Activated effector memory CD4-positive, alpha-beta T cell treated with Interleukin-2 at 50 U/mL for 16 hours (primary cell): ENCODE results near the gene LPAR4.
"Not testable (repeated sequence)": the region's sequence is repeated elsewhere in the genome, so short reads cannot be mapped to it uniquely, and the experiment has no call there.

Source experiments
- DNase-seq: peaks from one replicate; pipeline ENCODE4 v3.0.0-alpha.2; 2020

LPAR4 gene, protein sequence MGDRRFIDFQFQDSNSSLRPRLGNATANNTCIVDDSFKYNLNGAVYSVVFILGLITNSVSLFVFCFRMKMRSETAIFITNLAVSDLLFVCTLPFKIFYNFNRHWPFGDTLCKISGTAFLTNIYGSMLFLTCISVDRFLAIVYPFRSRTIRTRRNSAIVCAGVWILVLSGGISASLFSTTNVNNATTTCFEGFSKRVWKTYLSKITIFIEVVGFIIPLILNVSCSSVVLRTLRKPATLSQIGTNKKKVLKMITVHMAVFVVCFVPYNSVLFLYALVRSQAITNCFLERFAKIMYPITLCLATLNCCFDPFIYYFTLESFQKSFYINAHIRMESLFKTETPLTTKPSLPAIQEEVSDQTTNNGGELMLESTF

DNA sequence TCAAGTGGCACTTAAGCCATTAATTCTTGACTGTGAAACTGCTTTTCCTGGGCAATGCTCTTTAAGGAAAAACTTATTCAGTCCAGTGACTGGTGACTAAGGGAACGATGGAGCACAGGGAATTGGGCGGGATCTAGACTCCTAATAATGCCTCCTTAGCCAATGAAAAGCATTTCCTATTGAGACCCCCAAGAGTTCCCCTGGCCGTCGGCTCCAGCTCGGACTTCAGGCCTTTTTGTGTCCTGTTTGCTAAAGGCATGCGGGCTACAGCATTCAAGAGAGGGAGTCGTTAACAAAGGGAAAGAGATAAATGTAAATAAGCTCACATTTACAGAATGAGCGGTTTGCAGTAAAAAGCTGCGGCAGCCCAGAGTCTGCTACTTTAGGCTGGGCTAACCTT is at the start of gene LPAR4:
Gene LPAR4 (plus strand): TSS at position 232 of the 400 bp plus-strand sequence. CDS start 7,150 bp downstream, outside the sequence.
- DNase-seq, result no peak

DNA sequence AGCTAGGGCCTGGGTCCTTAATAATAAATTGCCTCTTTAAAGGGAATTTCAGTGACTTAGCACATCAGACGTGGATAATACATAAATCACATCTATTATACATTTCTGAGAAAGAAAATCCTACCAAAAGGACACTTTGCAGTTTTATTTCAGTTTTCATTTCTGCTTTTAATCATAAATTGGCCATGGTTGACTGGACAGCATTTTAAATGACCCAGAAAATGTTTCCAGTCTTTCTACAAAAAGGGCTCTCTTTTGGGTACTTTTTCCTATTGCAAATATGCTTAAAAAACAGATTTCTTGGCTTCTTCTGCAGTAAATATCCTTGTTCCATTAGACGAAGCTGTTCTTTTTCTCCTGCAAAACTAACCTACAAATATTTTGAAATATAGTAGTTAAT is 41.4 kb upstream of the LPAR4 start:
- no peak for DNase-seq

DNA sequence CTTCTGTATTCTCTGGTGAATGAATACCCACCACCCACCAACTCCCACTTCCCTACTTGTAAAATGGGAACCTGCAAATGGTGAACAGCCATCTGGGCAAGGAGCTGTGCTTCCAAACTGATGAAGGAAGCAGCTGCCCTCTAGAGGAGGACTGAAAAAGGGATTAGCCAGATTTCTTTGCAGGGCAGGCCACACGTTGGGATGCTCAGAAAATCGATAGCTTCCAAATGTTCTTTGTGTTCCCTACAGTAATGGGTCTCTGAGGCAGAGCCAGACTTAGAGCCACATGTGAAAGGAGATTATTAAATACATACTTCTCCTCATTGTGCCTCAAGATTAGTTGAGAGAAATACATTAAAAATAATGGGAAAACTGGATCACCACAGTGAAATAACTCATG is 39.3 kb upstream of the LPAR4 start:
- no peak for DNase-seq

DNA sequence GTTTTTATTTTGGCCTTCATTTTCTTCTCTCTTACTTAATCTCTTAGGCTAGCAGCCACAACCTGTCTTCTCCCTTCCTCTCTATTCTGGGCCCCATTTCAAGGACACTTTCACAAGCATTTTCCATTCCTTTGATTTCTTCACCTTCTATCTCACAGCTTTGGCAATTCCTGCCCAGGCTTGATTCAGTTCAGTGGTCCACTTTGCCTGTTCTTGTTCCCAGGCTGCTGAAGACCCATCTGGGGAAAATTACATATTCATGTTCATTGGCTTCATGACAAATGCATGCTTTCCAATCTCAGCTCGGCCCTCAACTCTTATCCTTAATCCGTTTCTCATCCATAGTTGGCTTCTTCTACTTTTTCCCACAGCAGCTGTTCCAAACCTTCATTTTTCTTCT is 38.7 kb upstream of the LPAR4 start:
- no peak for DNase-seq

DNA sequence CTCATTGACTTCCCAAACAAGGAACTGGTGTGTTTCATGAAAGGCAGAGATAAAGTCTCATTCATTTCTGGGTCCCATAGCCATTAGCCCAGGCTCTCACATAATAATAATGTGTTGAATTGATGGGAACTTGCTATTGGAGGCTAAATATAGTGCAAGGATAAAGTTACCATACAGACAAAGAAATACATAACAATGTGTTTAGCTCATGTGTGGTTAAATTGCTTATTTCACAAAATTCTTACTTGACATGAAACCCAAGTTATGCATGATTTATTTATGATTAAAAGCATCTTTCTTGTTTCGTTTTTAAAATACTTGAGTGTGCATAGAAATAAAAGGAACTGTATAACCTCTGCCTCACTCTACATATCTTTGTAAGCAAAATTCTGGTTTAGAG is 37.3 kb upstream of the LPAR4 start:
- DNase-seq, result no peak

DNA sequence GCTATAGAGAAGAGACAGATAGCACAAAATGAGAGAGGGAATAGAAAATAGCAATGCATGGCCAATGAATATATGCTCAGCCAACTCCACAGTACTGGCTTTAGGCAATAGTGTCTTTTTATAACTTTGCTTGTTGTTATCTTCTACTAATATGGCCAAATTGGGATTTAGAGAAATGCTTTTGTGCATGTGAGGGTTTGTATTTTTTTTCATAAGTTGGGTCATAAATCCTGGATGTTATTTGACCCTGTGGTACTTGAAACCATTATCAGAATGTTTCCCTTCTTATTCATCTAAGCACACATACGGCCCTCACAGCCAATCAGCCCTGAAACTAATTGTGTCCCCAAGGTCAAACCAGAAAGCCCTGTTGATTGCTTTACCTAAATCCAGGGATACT is 35.2 kb upstream of the LPAR4 start:
- no peak for DNase-seq

DNA sequence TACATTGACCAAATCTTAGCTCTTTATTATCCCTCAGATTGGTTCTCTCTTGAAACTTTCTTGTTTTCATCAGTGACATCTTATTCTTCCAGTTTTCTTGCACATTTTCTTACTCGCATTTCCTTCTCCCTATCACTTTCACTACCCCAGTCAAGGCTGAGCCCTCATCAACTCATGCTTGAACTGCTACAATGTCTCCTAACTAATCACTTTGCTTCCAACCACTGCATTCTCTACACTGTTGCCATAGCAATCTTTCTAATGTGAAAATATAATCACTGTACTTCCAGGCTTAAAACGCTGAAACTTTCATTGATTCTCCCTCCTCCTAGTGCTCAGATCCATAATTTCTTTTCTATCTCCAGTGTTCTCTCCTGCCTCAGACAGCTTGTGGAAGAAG is 22.2 kb upstream of the LPAR4 start:
- no peak for DNase-seq

DNA sequence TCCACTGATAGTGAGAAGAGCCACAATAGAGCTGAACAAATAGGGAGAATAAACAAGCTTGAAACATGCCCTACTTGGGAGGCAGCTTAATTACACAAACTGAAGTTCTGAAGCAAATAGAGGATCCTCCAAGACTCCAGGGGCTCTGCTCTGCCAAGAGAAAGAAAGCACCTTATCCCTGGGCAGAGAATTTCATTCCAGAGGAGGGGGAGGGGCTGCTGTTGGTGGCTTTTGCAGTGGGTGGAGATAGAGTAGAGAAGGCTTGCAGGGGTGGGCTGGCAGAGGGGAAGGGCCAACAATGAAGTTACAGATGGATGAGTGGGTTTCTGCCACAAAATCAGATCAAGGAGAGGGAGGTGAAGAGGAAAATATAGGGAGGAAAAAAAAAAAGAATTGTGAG is 1.0 kb upstream of the LPAR4 start:
- no peak for DNase-seq

DNA sequence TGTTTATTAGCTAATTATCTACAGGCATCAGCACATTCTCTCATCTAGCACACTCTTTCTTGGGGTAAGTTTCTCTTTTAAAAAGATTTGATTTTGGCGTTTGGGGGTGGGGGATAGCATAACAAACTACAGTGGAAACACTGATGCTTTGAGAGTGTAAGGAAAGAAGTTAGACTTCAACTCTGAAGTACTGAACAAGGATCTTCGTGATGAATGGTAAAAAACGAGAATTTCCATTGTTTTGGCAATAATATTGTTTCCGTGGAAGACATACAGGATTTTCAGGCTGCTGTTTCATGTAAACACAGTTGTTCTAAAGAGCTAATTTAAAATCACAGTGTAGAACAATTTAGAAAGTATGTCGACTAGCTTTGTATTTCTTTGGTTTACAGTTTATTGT is 451 bp downstream of the LPAR4 start:
- no peak for DNase-seq

DNA sequence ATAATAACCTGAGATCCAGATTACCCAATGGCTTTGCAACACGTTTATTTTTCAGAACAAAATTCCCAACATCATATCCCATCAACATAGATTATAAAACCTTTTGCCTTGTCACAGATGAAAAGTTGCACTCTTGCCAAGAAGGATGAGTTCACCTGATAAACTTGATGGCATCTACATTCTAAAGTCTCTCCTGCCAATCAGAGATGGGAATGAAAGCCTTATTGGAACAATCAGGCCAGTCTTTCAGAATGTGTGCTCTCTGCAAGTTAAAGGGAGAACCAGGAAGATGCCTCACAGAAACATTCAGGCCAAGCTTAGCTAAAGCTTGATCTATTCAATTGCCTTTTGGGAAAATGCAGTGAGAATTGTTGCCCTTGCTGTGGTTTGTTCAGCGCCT is 1.3 kb downstream of the LPAR4 start:
- no peak for DNase-seq

DNA sequence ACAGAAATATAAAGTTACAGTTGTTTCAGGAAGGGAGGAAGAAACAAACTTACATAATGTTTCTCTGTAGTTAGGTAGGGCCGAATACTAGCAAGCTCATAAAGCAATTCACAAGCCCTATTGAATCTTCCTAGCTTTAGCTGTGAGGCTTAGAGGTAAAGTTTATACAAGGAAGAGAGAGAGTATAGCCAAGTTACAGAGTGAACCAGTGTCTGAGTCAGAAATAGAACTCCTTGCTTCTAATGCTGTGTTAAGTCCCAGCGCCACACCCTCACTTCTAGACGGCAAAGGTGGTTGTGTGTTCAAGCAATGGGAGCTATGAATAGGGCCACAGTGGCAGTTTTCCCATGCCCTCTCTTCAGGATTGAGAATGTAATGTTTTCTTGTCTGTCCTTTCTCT is 6.1 kb downstream of the LPAR4 start:
- DNase-seq, result no peak

DNA sequence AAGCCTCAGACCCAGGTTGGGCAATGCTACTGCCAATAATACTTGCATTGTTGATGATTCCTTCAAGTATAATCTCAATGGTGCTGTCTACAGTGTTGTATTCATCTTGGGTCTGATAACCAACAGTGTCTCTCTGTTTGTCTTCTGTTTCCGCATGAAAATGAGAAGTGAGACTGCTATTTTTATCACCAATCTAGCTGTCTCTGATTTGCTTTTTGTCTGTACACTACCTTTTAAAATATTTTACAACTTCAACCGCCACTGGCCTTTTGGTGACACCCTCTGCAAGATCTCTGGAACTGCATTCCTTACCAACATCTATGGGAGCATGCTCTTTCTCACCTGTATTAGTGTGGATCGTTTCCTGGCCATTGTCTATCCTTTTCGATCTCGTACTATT is 7.4 kb downstream of the LPAR4 start:
- DNase-seq, result no peak

DNA sequence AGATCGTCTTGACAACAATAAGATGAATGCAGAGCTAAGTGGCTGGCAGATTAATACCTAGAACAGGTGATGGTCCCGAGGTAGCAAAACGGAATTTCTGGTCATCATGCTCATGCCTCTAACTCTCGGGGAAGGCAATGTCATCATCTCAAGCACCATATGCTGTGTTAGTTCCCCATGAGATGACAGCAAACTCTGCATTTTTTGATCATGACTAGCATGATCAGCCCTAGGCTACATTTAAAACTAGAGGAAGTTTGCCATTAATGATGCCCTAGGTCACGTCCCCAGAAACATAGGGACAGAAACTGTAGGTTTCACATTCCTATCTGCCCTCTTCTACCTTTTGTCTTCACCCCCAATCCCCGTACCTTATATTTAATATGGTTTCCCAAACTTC is 11.6 kb downstream of the LPAR4 start:
- DNase-seq, result no peak

DNA sequence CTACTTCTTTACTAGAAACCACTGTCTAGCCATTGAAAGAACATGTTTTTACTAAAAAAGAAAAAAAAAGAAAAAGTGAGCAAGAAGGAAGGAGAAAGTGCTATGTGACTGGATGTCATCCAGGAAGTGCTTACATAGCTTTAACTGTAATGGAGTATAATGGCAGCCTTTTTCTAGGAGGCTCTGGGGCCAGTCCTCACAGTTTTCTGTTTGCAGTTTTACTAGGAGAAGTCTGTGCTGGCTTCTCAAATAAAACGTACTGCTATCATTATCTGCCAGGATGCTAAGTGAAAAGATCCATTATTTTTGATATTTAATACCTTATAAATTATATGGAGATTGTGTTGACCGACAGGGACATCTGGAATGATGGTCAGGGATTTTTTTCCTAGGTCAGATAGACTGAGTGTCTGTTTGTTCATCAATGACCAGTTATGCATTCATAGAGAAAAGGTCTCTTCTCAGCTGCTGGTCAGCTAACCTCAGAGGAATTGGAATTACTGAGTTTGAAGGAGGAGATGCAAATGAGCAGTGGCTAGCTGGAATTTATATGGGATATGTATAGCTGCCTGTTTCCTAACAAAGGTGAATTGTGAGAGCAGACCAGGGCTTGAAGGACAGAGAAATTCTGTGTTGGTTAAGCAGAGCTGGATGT is 21.7 kb downstream of the LPAR4 start:
- DNase-seq, result no peak

DNA sequence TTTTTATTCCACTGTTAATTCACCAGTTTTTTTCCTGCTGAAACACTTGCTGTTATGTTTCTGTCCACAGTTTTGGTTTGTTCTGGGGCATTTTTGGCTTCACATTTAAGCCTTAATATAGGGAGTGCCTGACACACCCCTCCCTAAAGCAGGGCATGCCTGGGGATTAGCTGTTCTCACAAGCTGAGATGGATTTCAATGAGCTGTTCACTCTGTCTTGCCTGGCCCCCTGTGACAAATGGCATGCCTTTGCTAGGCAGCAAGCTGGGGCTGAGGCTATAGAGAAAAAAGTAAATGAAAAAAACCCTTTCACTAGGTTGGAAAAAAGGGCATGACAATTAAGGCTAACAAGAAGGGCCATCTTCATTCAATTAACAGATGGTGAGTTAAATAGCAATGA is 22.4 kb downstream of the LPAR4 start:
- no peak for DNase-seq

DNA sequence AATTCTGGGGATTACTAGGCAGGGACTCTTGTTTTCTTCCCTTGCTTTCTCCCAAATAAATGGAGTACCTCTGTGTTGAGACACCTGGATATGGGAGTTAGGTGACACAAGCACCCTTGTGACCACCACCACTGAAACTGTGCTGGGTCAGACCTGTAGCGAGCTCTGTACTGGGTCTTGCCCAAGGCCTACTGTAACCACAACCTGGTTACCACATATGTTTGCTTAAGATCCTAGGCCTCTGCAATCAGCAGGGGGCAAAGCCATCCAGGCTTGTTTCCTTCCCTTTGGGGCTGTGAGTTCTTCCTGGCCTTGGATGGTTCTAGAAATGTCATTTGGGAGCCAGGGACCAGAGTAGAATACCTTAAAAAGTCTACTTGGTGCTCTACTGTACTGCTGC is 49.4 kb downstream of the LPAR4 start:
- DNase-seq, result no peak

DNA sequence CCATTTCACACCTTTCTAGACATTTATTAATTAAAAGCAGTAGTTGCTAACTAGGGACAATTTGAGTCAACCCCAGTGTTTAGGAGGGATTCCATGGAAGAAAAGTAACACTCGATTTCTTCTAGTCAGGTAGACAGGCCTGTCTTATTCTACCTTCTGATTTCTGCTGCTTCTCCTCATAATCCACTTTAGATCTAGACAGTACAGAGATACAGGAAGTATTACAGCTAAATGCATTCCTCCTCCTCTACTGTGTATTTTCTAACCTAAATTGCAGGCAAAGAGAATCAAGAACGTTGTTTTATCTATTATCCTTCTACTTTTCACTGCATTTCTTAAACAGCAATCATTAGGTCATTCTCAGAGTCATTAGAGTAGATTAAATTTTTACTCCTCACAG is 52.6 kb downstream of the LPAR4 start:
- DNase-seq, result no peak

DNA sequence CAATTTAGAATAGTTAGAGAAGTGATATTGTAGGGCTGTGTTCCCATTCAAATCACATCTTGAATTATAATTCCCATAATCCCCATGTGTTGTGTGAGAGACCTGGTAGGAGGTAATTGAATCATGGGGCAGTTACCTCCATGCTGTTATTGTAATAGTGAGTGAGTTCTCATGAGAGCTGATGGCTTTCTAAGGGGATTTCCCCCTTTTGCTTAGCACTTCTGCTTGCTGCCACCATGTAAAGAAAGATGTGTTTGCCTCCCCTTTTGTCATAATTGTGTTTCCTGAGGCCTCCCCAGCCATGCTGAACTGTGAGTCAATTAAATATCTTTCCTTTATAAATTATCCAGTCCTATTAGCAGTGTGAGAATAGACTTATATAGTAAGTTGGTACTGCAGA is 53.2 kb downstream of the LPAR4 start:
- no peak for DNase-seq

DNA sequence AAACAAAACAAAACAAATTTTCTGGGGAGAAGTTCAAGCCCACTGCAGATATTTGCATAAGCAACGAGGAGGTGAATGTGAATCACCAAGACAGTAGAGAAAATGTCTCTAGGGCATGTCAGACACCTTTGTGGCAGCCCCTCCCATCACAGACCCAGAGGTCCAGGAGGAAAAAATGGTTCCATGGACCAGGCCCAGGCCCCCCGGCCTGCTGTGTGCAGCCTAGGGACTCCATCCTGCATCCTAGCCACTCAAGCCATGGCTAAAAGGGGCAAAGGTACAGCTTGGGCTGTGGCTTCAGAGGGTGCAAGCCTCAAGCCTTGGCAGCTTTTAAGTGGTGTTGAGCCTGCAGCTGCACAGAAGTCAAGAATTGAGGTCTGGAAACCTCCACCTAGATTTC is 54.0 kb downstream of the LPAR4 start:
- DNase-seq, result no peak

DNA sequence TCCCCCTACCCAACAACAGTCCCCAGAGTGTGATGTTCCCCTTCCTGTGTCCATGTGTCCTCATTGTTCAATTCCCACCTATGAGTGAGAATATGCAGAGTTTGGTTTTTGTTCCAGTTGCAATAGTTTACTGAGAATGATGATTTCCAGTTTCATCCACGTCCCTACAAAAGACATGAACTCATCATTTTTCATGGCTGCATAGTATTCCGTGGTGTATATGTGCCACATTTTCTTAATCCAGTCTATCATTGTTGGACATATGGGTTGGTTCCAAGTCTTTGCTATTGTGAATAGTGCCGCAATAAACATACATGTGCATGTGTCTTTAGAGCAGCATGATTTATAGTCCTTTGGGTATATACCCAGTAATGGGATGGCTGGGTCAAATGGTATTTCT is 55.0 kb downstream of the LPAR4 start:
- not testable (repeated sequence) for DNase-seq
